Measurements from ENCODE around the gene ZSCAN5A. TPM values are rescaled to one million over a fixed set of nuclear protein-coding genes. Genes with fewer than 3 reads are reported as not detected.

The ZSCAN5A gene
- total RNA-seq, 2 experiments from 2014 or later: 14.4 to 19.2 TPM

DNA sequence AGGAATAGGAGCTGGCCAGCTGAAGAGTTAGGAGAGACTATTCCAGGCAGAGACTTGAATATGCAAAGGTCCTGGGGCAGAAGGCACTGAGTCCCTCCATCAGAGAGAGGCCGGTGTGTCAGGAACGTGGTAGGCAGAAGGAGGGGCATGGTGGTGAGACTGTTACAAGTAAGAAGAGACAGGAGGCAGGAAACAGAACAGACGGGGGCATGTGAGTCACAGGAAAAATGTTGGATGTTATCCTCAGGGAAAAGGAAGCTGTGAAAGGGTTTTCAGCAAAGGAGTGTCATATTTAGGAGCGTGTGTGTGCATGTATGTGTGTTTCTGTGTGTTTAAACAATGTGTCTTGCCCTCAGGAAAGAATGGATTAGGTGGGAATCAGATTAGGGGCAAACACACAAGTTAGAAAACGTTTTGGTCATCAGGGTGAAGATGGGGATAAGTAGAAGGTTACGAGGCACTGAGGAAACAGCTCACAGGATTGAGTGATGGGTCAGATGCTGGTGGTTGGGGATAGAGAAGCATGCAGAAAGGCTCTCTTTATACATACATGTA is 41.0 kb downstream of the ZSCAN5A start:
- POLR2A ChIA-PET: no interaction called here
- Histone ChIP-seq H3K4me1 (ENCODE audit: insufficient read depth, low read length, poor library complexity, severe bottlenecking) (no peaks in the 10 kb centered on the region), H3K36me3 (ENCODE audit: insufficient read depth, low read length) (no peaks in the 10 kb centered on the region), H3K9me2 (ENCODE audit: insufficient read depth, low read length) (no peaks in the 10 kb centered on the region), H4K20me1 (ENCODE audit: insufficient read depth, low read length) (no peaks in the 10 kb centered on the region), H3K4me3 (ENCODE audit: low read depth, low read length, poor library complexity, severe bottlenecking) (no peak overlapping the region), H3K79me2 (ENCODE audit: insufficient read depth, low read depth, low read length) (no peaks in the 10 kb centered on the region), H3K9me3 (ENCODE audit: low read length) (0 out of 2 replicates have a peak, but pooled peaks cover 4% of the 10 kb centered on the region), H2AFZ (ENCODE audit: low read length) (no peak overlapping the region), H3K4me2 (ENCODE audit: low read length) (no peak overlapping the region), H3K27ac (ENCODE audit: low read depth, low read length, poor library complexity, severe bottlenecking) (no peak overlapping the region)
- TF ChIP-seq, protein P1, sequence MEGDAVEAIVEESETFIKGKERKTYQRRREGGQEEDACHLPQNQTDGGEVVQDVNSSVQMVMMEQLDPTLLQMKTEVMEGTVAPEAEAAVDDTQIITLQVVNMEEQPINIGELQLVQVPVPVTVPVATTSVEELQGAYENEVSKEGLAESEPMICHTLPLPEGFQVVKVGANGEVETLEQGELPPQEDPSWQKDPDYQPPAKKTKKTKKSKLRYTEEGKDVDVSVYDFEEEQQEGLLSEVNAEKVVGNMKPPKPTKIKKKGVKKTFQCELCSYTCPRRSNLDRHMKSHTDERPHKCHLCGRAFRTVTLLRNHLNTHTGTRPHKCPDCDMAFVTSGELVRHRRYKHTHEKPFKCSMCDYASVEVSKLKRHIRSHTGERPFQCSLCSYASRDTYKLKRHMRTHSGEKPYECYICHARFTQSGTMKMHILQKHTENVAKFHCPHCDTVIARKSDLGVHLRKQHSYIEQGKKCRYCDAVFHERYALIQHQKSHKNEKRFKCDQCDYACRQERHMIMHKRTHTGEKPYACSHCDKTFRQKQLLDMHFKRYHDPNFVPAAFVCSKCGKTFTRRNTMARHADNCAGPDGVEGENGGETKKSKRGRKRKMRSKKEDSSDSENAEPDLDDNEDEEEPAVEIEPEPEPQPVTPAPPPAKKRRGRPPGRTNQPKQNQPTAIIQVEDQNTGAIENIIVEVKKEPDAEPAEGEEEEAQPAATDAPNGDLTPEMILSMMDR (conservative IDR thresholded peaks at IDR 0.05; ENCODE audit: low read length): no peak
- no peak for TF ChIP-seq EZH2phosphoT487 (IDR thresholded peaks at IDR 0.05; ENCODE audit: borderline replicate concordance, low read depth, low read length)
- intact Hi-C loops (cut with micrococcal nuclease; ENCODE audit: unreplicated experiment): no loop called here
- CTCF ChIA-PET (ENCODE audit: unreplicated experiment): no interaction called here
- DNase-seq (ENCODE audit: low spot score): no peak
- BruUV-seq (replicated peaks): no TSS peak

DNA sequence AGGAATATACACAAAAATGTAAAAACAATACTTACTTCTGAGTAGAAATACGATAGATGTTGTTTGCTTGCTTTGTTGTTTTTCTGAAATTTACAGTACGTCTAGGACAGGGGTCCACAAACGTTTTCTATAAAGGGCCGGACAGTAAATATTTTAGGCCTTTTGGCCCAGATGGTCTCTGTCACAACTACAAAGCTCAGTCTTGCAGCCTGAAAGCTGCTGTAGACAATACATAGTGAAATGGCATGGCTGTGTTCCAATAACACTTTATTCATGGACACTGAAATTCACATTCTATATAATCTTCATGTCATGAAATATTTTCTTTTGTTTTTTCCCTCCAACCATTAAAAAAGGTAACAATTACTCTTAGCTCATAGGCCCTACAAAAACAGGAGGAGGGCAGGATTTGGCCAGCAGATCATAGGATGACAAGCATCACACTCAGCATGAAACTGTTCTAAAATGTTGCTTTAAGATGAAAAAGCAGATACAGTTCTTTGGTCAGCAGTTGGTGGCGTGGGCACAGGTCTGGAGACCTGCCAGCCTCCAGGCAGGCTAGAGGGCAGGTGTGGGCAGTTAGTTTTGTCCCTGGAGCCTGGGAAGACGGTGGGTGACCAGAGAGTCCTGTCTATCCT is 42.4 kb downstream of the ZSCAN5A start, which contains the start of gene EDDM13:
TSS of gene EDDM13 (plus strand) at position 588 of the 638 bp plus-strand sequence. CDS start 87 bp downstream, outside the sequence.
- H3K9me2 ChIP-seq (ENCODE audit: insufficient read depth, low read length): no peaks in the 10 kb centered on the region
- intact Hi-C loops (cut with micrococcal nuclease; ENCODE audit: unreplicated experiment): no loop called here
- no TSS peak for BruUV-seq (replicated peaks)
- 0 out of 2 replicates have a peak, but pooled peaks cover 4% of the 10 kb centered on the region for H3K9me3 ChIP-seq (ENCODE audit: low read length)
- ChIA-PET CTCF (ENCODE audit: unreplicated experiment) (no interaction called here), POLR2A (no interaction called here)
- DNase-seq (ENCODE audit: low spot score): no peak
- H3K4me3 ChIP-seq (ENCODE audit: low read depth, low read length, poor library complexity, severe bottlenecking): no peak within 1 kb of the TSS
- no peaks in the 10 kb centered on the region for H3K36me3 ChIP-seq (ENCODE audit: insufficient read depth, low read length)
- TF ChIP-seq EZH2phosphoT487 (IDR thresholded peaks at IDR 0.05; ENCODE audit: borderline replicate concordance, low read depth, low read length): no peak
- TF ChIP-seq, protein P1 (conservative IDR thresholded peaks at IDR 0.05; ENCODE audit: low read length): no peak
- no peak within 1 kb of the TSS for H3K27ac ChIP-seq (ENCODE audit: low read depth, low read length, poor library complexity, severe bottlenecking)
- H4K20me1 ChIP-seq (ENCODE audit: insufficient read depth, low read length): no peaks in the 10 kb centered on the region
- no peaks in the 10 kb centered on the region for H3K79me2 ChIP-seq (ENCODE audit: insufficient read depth, low read depth, low read length)
- H2AFZ ChIP-seq (ENCODE audit: low read length): no peak within 1 kb of the TSS
- no peak within 1 kb of the TSS for H3K4me2 ChIP-seq (ENCODE audit: low read length)
- no peaks in the 10 kb centered on the region for H3K4me1 ChIP-seq (ENCODE audit: insufficient read depth, low read length, poor library complexity, severe bottlenecking)

DNA sequence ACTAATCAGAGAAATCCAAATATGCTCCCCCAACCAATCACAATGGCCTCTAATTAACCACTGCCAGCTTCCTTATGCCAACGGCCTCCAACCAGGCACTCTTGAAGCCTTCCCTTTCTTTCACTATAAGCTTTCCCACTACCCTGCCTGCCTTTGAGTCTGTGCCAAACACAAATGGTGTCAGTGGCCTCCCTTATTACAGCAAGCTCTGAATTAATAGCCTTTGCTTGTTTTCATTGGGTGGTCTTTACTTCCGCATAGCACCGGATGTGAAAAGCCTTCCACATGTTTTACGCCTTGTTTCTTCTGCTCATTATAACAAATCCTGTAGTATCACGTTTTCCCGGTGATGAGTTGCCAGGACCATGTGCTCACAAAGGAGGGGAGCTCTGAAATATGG is 43.5 kb downstream of the ZSCAN5A start:
- ChIA-PET POLR2A (interaction anchor here (0.6 kb wide), 1 partner anchor 9 kb away, joined by 3 read pairs; no protein-coding TSS in a partner anchor), CTCF (ENCODE audit: unreplicated experiment) (no interaction called here)
- H3K36me3 ChIP-seq (ENCODE audit: insufficient read depth, low read length): no peaks in the 10 kb centered on the region
- TF ChIP-seq, protein P1 (conservative IDR thresholded peaks at IDR 0.05; ENCODE audit: low read length): no peak
- TF ChIP-seq EZH2phosphoT487 (IDR thresholded peaks at IDR 0.05; ENCODE audit: borderline replicate concordance, low read depth, low read length): no peak
- no peaks in the 10 kb centered on the region for H3K4me1 ChIP-seq (ENCODE audit: insufficient read depth, low read length, poor library complexity, severe bottlenecking)
- no peak overlapping the region for H3K4me3 ChIP-seq (ENCODE audit: low read depth, low read length, poor library complexity, severe bottlenecking)
- intact Hi-C loops (cut with micrococcal nuclease; ENCODE audit: unreplicated experiment): no loop called here
- DNase-seq (ENCODE audit: low spot score): no peak
- no peaks in the 10 kb centered on the region for H3K9me2 ChIP-seq (ENCODE audit: insufficient read depth, low read length)
- H4K20me1 ChIP-seq (ENCODE audit: insufficient read depth, low read length): no peaks in the 10 kb centered on the region
- no peak overlapping the region for H3K27ac ChIP-seq (ENCODE audit: low read depth, low read length, poor library complexity, severe bottlenecking)
- H3K4me2 ChIP-seq (ENCODE audit: low read length): no peak overlapping the region
- H3K9me3 ChIP-seq (ENCODE audit: low read length): no peaks in the 10 kb centered on the region
- no peaks in the 10 kb centered on the region for H3K79me2 ChIP-seq (ENCODE audit: insufficient read depth, low read depth, low read length)
- BruUV-seq (replicated peaks): no TSS peak
- no peak overlapping the region for H2AFZ ChIP-seq (ENCODE audit: low read length)

Measured in OCI-LY7 (cell line).